HepG2 (cell line): ENCODE results near the gene CGNL1. TPM values are rescaled to one million over a fixed set of nuclear protein-coding genes. Genes with fewer than 3 reads are reported as not detected.

Source experiments
- CHD2 ChIP-seq: IDR thresholded peaks from 2 replicates; pipeline ENCODE4 v1.6.1; 2011; ENCODE audit warnings: low read depth, low read length, improper control_type of control experiment
- HIC2 ChIP-seq: sonication (generic); formaldehyde crosslinking; IDR thresholded peaks from 2 replicates; pipeline ENCODE4 v1.9.0; 2022; ENCODE audit warnings: low read depth, missing genetic modification reagents
- HOXD1 ChIP-seq: sonication (generic); formaldehyde crosslinking; IDR thresholded peaks from 2 replicates; pipeline ENCODE4 v1.5.0; 2020; ENCODE audit warnings: missing genetic modification reagents
- KDM5B ChIP-seq: sonication (generic); formaldehyde crosslinking; IDR thresholded peaks from 2 replicates; pipeline ENCODE4 v1.4.0; 2020; ENCODE audit warnings: missing genetic modification reagents, mild to moderate bottlenecking, borderline replicate concordance
- KLF12 ChIP-seq: sonication (generic); formaldehyde crosslinking; IDR thresholded peaks from 2 replicates; pipeline ENCODE4 v1.4.0; 2020; ENCODE audit warnings: missing genetic modification reagents, borderline replicate concordance
- NR0B2 ChIP-seq: sonication (generic); formaldehyde crosslinking; IDR thresholded peaks from 2 replicates; pipeline ENCODE4 v1.4.0; 2020; ENCODE audit warnings: mild to moderate bottlenecking, missing genetic modification reagents
- PPARG ChIP-seq: conservative IDR thresholded peaks from 2 replicates; pipeline ENCODE4 v1.6.1; 2016; ENCODE audit warnings: missing biosample characterization, missing genetic modification reagents
- PRMT3 ChIP-seq: sonication (generic); formaldehyde crosslinking; IDR thresholded peaks from 2 replicates; pipeline ENCODE4 v1.8.1; 2022; ENCODE audit warnings: low read depth, mild to moderate bottlenecking, moderate library complexity, missing genetic modification reagents, borderline replicate concordance
- SIN3B ChIP-seq: fragments of 150-350 bp; IDR thresholded peaks from 2 replicates; pipeline ENCODE4 v1.6.1; 2014; ENCODE audit warnings: low read length
- SIX4 ChIP-seq: sonication (generic); formaldehyde crosslinking; IDR thresholded peaks from 2 replicates; pipeline ENCODE4 v1.4.0; 2020; ENCODE audit warnings: missing genetic modification reagents
- SMAD3 ChIP-seq: sonication (generic); formaldehyde crosslinking; IDR thresholded peaks from 2 replicates; pipeline ENCODE4 v1.4.0; 2020; ENCODE audit warnings: missing genetic modification reagents
- U2AF1 ChIP-seq: fragments of 200-400 bp; formaldehyde crosslinking; optimal IDR thresholded peaks from 2 replicates; pipeline ENCODE3; 2017; ENCODE audit warnings: mild to moderate bottlenecking, low read depth, low read length
- ZFP90 ChIP-seq: sonication (generic); formaldehyde crosslinking; IDR thresholded peaks from 2 replicates; pipeline ENCODE4 v1.8.0; 2022; ENCODE audit warnings: missing genetic modification reagents, mild to moderate bottlenecking, inconsistent platforms, borderline replicate concordance
- ZNF235 ChIP-seq: sonication (generic); formaldehyde crosslinking; IDR thresholded peaks from 2 replicates; pipeline ENCODE4 v1.8.1; 2023; ENCODE audit warnings: mild to moderate bottlenecking, missing genetic modification reagents, borderline replicate concordance
- ZNF24 ChIP-seq: fragments of 450-650 bp; IDR thresholded peaks from 2 replicates; pipeline ENCODE4 v1.6.1; 2017; ENCODE audit warnings: antibody characterized with exemption, mild to moderate bottlenecking
- ZNF333 ChIP-seq: sonication (generic); formaldehyde crosslinking; IDR thresholded peaks from 2 replicates; pipeline ENCODE4 v1.4.0; 2020; ENCODE audit warnings: mild to moderate bottlenecking, missing genetic modification reagents, borderline replicate concordance
- ZNF550 ChIP-seq: sonication (generic); formaldehyde crosslinking; IDR thresholded peaks from 2 replicates; pipeline ENCODE4 v1.4.0; 2020; ENCODE audit warnings: mild to moderate bottlenecking, missing genetic modification reagents, borderline replicate concordance
- ZNF761 ChIP-seq: sonication (generic); formaldehyde crosslinking; conservative IDR thresholded peaks from 2 replicates; pipeline ENCODE4 v1.4.0; 2020; ENCODE audit warnings: mild to moderate bottlenecking, missing genetic modification reagents
- polyA plus RNA-seq, 8 experiments: library from polyadenylated mRNA; depleted of rRNA in 3 of 8; stranded (reverse) in 7 of 8; unstranded in 1 of 8; fragments of >200 nt; fragmentation: Illumina TruSeq in 4 of 8; extraction: Trizol in 4 of 8; gene quantifications; 2 replicates each; pipeline versions ENCODE4 v1.2.1 to v1.2.3, GENCODE V29; 2011 to 2016; ENCODE audit warnings: low read depth in 4 of 8, missing spikeins in 1 of 8, mixed read lengths in 1 of 8; ENCODE audit not compliant: insufficient read depth in 1 of 8
- total RNA-seq, 5 experiments: library from RNA; depleted of rRNA; stranded (reverse); fragments of >200 nt; fragmentation: Illumina TruSeq; extraction: Trizol; gene quantifications; 2 replicates each; pipeline ENCODE4 v1.2.3, GENCODE V29; 2016; ENCODE audit warnings: low read depth in 1 of 5
- TF ChIP-seq, protein P1 (sequence below): sonication (generic); formaldehyde crosslinking; IDR thresholded peaks from 2 replicates; pipeline ENCODE4 v1.5.0; 2020; ENCODE audit warnings: missing genetic modification reagents
- TF ChIP-seq, protein P2 (sequence below): sonication (generic); formaldehyde crosslinking; IDR thresholded peaks from 2 replicates; pipeline ENCODE4 v1.4.0; 2020; ENCODE audit warnings: missing genetic modification reagents
- TF ChIP-seq, protein P3 (sequence below): sonication (generic); formaldehyde crosslinking; conservative IDR thresholded peaks from 2 replicates; pipeline ENCODE4 v1.4.0; 2020; ENCODE audit warnings: missing genetic modification reagents

Gene CGNL1
- total and polyA plus RNA-seq, 2 of the 13 experiments (the other 11 are each of a cell fraction or from before 2014, with no cell fraction given) = 5.6 to 15.6 TPM

DNA sequence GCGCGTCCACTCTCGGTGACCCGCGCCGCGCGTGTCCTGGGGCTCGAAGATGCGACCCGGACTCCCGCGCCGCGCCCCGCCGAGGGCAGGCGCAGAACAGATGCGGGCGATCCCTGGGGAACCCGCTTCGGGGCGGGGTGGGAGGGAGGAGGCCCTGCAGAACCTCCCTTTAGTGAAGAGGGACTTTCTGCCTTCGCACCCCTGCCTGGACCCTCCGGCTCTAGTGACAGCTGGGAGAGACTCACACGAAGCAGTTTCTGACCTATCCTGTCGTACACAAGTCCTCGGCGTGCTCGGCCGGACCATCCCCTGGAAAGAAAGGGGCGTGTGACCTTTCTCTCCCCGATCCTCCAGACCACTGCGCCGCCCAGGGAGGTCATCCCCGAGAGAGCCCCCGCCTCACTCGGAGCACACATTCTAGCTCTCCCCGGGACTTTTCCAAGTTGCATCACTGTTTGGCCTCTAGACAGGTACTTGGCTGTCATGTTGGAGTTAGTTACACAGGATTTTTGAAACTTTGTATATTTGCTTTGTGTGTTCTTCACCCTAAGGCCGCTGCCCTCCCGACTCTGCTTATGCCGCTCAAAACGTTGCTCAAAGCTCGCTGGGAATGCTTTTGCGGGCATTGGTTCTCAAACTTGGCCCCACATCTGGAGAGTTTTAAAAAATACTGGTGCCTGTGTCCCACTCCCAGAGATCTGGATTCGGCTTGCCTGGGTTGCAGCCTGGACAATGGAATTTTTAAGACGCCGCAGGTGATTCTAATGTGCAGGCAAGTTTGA is 582 bp downstream of the CGNL1 start (continued):
- TF ChIP-seq CHD2 (no peak), ZNF333 (CRISPR knock-in tag) (no peak), KDM5B (no peak; the same call in 1 of the 2 replicates), SMAD3 (CRISPR knock-in tag) (no peak), NR0B2 (CRISPR knock-in tag) (peak; percentile 33; the same call in 1 of the 2 replicates), HOXD1 (peak; percentile 45; the same call in 1 of the 2 replicates), ZNF24 (no peak), PRMT3 (CRISPR knock-in tag) (no peak), KLF12 (CRISPR knock-in tag) (0 out of 2 replicates have a peak, but pooled peaks have one; percentile 48), HIC2 (CRISPR knock-in tag) (no peak), SIN3B (no peak), ZNF235 (CRISPR knock-in tag) (0 out of 2 replicates have a peak, but pooled peaks have one; percentile 41), SIX4 (CRISPR knock-in tag) (no peak), U2AF1 (no peak), ZNF550 (no peak), ZNF761 (CRISPR knock-in tag) (no peak), ZFP90 (CRISPR knock-in tag) (no peak), PPARG (CRISPR knock-in tag) (no peak)
- TF ChIP-seq, protein P1, sequence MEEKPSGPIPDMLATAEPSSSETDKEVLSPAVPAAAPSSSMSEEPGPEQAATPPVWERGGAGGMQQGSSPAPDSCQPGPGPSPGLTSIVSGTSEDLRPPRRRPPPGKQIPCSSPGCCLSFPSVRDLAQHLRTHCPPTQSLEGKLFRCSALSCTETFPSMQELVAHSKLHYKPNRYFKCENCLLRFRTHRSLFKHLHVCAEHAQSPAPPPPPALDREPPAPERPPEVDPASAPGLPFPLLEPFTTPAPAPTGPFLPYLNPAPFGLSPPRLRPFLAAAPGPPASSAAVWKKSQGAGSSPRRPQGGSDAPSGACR = no peak
- TF ChIP-seq, protein P2, sequence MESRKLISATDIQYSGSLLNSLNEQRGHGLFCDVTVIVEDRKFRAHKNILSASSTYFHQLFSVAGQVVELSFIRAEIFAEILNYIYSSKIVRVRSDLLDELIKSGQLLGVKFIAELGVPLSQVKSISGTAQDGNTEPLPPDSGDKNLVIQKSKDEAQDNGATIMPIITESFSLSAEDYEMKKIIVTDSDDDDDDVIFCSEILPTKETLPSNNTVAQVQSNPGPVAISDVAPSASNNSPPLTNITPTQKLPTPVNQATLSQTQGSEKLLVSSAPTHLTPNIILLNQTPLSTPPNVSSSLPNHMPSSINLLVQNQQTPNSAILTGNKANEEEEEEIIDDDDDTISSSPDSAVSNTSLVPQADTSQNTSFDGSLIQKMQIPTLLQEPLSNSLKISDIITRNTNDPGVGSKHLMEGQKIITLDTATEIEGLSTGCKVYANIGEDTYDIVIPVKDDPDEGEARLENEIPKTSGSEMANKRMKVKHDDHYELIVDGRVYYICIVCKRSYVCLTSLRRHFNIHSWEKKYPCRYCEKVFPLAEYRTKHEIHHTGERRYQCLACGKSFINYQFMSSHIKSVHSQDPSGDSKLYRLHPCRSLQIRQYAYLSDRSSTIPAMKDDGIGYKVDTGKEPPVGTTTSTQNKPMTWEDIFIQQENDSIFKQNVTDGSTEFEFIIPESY (CRISPR knock-in tag) = no peak
- TF ChIP-seq, protein P3, sequence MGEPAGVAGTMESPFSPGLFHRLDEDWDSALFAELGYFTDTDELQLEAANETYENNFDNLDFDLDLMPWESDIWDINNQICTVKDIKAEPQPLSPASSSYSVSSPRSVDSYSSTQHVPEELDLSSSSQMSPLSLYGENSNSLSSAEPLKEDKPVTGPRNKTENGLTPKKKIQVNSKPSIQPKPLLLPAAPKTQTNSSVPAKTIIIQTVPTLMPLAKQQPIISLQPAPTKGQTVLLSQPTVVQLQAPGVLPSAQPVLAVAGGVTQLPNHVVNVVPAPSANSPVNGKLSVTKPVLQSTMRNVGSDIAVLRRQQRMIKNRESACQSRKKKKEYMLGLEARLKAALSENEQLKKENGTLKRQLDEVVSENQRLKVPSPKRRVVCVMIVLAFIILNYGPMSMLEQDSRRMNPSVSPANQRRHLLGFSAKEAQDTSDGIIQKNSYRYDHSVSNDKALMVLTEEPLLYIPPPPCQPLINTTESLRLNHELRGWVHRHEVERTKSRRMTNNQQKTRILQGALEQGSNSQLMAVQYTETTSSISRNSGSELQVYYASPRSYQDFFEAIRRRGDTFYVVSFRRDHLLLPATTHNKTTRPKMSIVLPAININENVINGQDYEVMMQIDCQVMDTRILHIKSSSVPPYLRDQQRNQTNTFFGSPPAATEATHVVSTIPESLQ = no peak
